DMS79 treated with DMSO at 0.1 percent for 48 hours (cell line): ENCODE measurements around the gene CPA2.

Experiments used
- DNase-seq: peaks from one replicate; lab custom pipeline; 2025; lab: John Stamatoyannopoulos, UW

Gene CPA2

DNA sequence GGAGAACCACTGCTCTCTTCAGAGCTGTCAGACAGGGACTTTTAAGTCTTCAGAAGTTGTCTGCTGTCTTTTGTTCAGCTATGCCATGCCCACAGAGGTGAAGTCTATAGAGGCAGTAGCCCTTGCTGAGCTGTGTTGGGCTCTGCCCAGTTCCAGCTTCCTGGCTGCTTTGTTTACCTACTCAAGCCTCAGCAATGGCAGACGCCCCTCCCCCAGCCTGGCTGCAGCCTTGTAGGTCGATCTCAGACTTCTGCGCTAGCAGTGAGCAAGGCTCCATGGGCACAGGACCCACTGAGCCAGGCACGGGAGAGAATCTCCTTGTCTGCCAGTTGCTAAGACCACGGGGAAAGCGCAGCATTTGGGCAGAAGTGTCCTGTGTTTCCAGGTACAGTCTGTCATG, 12.1 kb upstream of the CPA2 start:
- DNase-seq, result no peak

DNA sequence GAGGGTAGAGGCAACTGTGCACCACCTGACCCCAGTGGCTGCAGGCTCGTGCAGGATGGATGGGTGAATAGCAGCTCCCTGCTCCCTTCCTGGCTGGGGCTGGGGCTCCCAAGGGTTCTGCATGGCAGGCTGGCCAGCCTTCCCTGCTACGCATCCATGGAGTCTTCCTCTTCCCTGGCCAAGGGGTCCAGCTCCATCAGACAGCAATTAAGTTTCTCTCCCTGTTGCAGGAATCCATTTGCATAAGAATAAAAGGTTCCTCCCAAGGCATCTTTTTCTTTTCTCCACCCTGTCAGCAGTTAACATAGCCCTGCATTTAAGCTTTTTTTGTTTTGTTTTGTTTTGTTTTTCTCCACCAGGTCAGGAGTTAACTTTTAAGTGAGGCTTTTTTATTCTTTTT, 10.0 kb upstream of the CPA2 start:
- DNase-seq, result no peak

DNA sequence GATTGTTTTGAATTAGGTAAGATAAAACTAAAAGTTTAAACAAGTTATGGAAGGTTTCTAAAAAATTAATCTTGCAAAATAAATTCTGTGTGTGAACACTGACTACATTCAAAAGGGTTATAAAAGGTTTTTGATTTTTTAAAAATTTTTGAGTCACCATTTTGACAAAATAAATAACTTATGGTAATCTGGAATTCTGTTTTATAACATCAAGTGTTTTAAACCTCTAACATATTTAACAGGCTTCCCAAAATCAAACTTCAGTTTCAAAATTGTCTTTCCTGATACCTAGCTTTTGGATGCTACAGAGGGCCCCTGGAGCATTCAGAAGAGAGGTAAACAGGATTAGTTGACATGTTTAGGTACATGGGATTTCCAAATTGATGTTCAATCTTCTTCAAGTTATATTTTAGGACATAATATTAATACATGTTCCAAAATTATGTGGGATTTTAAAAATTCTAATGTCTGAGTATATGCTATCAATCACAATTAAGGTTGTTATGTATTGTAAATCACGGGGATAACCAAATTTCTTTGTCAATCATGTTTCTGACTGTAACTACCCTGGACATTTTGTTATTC, 8.1 kb upstream of the CPA2 start:
- no peak for DNase-seq

DNA sequence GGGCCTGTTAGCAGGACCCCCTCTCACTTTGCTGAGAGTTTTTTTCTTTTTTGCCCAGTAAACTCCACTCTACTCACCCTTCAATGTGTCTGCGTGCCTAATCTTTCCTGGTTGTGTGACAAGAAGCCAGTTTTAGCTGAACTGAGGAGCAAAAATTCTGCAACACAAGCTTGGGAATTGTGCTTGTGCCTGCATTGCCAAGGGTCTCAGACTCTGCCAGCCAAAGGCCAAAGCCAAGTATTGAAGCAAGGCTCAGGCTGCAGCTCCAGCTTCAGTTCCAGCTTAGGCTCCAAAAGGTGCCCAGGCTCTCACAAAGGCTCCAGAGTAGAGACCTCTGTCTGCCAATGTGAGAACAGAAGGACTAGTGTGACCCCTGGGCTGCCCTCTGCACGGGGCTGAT, 4.2 kb upstream of the CPA2 start:
- no peak for DNase-seq

DNA sequence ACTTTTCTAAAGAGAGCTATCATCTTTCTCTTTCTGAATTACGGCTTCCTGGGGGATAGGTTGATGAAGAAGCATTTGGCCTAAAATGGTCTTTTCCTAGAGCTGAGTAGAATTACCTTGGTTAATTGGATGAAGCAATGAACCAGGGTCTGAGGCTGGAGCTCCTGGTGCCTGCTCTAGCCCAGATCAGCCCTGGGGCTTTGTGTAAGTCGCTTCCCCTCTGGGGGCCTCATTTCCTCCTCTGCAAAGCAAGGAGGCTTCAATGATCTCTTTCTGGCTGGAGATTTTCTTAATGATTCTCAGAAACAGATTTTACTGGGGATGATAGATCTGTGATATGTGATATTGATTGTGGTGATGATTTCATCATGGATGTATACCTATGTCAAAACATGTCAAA, 3.5 kb upstream of the CPA2 start:
- no peak for DNase-seq

DNA sequence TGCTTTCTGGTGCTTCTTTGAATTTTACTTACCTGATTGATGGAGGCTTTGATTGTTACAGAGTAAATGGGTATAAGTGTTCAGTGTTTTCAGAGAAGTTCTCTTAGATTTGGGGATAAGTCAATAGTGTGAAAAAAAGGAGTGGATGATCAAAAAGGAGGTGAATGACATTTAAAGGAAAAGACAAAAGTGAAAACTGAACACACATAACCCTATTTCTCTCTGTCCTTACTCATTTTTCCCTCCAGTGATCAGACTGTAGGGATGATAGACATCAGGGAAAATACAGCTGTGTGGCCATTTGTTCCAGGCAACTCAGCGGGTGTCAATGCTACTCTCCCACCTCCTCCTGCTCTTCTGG, 278 bp downstream of the CPA2 start:
- no peak for DNase-seq

DNA sequence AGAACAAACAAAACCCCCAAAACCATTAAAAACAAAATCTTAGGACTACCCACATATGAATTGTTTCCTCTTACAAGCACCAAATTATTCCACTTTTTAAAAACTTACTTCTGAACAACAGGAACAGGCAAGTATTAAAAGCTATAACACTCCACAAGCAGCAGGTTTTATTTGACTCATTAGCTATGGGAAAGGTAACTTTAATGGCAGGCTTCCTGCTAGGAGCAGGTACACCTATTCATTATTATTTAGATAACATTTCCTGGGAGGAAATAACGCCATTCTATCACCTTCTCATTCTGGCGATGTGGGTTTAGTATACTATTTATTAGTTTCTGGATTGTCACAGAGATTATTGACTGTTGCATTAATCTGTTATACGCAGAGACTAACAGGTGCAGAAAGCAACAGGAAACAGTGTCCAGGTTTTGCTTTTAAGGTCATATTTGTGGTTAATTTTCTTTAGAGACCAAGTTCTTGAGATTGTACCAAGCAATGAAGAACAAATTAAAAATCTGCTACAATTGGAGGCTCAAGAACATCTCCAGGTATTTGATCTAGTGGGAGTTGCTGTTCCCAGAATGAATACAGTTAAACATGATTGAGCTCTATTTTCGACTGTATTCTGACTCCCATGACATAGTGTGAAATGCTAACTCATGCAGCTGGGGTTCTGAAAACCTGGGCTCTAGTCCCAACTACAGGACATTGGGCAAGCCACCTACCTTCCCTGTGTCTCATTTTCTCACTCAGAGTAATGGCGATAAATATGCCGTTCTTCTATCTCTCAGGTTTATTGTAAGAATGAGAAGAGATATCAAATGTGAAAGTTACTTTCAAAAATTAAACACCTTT, 2.0 kb downstream of the CPA2 start:
- DNase-seq, result no peak

DNA sequence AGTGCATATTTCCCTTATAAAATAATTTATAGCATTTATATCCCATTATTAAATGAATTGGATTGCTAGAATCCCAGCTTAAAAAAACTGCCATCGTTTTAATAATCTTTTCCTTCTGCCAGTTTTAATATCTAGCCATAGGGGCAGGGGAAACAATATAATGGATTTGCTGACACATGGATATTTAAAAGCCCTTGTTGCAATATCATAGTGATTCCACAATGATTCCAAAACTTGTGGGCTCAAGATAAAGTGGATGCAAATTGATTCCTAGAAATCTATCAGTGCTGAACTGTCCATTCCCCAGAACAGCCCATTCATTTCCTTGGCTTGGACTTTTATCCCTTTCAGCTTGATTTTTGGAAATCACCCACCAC, 2.6 kb downstream of the CPA2 start:
- DNase-seq, result no peak

DNA sequence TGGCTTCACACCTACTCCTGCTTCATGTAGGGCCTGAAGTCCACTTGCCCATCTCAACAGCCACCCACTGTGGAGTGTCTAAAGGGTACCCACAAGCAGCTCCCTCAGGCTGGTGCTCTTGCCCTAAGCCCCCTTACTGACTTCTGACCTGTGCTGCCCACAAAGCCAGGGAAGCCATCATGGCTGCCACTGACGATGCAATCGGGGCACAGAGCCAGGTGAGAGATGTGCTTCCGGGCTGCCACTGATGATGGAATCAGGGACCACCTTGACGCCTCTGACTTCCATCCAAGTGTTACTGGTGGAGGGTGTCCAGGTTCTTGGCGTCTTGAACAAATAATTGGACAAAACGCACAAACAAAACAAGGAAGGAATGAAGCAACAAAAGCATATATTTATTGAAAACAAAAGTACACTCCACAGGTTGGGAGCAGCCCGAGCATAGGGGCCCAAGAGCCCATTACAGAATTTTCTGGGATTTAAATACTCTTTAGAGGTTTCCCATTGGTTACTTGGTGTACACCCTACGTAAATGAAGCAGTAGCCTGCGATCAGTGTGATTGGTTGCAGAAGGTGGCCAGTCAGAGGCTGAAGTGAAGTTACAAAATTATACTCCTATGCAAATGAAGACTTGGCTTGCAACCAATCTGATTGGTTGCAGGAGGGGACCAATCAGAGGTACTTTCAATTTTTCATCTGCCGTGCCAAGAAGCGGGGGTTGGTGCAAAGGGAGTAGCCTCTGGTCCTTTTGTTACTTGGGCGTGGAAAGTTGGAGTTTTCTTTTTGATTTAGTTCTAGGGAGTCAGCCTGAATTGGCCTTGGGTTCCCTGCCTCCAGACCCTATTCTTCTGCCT, 4.5 kb downstream of the CPA2 start:
- peak; percentile 60 for DNase-seq

DNA sequence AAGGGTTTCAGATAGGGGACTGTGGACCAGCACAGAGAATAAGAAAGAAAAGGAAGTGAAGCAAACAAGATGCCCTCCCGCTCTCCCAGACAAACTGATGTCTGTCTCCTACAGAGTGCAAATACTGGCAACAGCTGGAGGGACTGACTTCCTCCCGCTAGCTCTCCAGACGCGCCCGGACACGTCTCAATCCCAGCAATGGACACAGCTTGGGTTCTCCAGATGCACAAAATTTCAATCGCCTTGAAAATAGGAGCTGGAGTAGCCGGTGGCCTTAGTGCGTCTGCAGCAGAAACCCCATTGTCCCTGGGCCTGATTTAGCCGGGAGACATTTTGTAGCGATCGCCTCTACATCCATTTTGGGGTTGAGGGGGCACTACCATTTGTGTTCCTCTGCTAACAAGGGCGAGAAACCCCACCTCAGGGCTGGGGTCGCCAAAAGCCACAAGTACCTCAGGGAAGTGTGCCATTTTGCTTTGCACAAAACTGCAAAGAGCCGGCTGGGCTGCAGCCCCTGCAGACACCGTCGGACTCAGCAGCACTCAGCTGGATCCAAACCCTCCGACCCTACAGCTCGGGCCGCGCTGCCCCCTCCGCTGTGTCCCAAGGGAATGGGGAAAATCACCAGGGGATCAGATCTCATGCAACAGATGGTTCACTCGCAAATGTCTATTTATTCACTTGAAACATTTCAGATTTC, 5.9 kb downstream of the CPA2 start:
- DNase-seq, result peak; percentile 86

DNA sequence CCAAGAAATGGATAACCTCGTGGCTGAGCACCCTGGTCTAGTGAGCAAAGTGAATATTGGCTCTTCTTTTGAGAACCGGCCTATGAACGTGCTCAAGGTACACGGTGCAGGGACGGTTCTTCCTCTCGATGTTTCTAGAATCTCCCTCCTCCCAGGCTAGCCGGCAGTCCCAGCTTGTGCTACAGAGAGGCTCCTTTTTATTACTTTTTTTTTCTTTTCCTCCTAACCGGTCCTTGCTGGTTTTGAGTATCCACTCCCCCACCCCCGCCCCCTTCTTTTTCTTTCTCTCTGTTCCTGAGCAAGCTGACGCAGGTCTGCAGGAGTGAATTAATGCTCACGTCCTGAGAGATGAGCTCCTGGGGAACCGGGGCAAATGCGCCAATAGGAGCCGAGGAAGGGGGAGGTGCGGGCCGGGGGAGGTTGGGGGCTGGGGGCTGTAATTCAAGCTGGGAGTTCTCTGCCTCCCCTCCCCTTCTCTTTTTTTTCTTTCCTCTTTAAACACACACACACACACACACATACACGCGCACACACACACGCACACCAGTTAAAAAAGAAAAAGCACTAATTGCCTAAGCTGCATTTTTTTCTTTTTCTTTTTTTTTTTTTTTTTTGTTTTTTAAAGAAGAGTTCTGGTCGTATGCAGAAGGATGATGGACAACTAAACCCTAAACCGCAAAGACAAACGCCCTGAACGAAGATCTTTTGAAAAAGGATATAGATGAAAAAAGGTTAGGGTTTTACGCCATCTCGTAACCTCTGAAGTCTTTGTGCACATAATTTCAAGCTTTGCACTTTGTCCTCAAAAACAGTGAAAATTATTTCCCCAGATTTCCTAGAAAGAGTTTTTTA, 6.6 kb downstream of the CPA2 start:
- peak; percentile 94 for DNase-seq

DNA sequence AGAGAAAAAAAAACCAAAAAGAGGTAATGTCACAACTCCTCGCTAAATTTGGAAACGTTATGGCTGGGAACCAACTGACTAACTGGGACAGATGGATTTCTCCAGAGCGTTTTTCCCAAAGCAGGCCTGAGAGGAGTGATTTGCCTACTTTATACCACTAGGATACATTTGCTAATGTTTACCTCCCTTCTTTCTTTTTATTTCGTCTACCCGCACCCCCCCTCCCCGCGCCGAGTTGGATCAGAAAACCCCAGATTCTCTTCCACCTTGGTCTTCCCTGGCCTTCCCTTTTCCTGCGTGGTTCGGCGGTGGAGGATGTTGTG, 7.2 kb downstream of the CPA2 start:
- peak; percentile 73 for DNase-seq

DNA sequence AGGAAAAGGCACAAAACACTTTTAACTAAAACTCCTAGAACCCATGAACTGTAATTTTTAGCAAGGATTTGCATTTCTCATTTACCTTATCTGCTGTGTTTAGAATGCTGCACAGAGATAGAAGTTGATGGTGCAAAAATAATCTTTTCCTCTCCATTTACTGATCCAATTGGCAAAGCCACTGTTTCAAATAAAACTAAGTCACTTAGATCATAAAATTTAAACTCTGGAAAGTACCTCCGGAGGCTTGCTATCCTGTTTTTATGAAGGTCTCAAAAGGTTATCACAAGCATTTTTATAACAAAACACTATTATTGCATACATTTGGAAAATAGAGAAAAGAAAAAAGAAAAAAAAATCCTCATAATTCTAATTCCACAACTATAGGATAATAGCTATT, 7.6 kb downstream of the CPA2 start:
- DNase-seq, result no peak

DNA sequence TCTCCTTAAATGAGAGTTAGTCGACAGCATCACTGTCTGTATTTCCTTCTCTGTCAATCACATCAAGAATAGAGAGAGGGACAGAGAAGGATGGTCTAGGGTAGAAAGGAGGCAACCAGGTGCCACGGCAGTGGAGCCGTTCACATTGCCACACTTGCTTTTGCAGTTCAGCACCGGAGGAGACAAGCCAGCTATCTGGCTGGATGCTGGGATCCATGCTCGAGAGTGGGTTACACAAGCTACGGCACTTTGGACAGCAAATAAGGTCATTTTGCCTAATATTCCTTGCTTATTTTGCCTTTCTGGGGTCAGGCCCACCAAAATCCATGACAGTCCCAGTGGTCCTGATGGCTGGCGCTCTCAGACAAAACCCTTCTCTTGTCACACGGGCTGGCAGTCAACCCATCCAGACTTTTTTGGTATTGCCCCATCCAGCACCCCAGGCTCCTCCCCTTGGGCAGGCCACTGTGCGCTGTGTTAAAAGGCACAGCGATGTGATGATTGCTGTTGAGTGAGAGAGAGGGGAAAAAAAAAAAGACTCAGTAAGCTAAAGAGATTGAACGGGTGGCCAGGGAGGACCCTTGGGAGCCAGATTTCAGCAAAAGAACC, 8.4 kb downstream of the CPA2 start:
- peak; percentile 63 for DNase-seq

DNA sequence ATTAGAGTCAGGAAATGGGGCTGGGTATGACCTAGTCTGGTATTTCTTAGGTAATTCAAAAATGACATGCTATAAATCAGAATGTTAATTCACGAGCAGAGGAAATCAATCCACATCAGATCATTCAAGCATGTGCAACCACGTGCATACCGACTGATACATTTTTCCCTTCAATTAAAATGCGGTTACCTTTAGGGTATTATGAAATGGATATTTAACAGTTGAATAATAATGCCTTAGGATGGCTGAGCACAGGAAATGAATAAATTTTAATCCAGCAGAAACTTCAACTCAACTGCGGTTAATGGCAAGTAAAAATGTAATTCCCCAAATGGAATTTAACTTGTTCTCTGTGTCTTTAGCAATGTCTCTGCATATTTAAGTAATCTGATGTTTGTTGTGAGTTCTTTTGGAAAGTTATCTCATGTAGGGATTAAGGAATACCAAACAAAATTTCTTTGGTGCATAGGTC, 9.2 kb downstream of the CPA2 start:
- DNase-seq, result peak; percentile 63

DNA sequence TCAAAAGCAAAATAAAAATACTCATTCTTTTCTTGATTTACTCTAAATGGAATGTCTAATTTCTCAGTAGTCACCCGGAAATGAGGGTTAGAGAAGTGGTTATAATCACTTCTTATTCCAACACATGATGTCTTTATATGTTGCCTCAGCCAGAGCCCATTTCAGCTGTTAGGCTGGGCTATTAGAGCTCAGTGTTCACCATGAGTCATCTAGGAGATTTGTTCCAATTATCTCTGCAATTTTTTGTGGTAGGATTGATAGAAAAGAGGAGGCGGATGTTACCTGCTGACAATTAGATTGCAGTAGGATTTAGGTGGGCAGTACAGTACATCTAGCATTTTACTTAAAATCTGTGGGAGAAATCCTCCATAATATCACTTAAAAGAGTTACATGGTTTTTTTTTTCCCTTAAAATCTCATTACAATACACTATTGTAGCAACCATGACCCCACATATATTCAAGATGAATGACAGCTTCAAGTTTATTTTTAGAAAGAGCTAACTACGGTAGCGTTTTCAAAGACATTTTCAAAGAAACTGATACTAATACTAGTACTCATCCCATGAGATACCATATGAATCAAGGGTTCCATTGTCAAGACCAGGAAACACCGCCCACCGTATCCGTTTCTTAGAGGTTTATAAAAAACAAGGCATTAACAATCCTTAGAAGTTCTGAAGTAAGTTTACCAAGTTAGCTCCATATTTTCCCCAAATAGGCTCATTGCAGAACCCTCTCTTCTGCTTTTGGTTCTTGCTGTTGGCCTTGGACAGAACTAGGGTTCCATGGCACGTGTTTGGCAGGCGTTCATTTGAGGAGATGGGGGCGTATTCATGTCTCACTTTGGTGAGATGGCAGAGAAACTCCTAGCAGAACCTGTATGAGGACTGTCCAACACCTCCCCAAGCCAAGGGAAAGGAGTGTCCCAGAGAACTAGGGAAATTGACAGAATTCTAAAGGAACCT, 10.4 kb downstream of the CPA2 start:
- DNase-seq, result no peak

DNA sequence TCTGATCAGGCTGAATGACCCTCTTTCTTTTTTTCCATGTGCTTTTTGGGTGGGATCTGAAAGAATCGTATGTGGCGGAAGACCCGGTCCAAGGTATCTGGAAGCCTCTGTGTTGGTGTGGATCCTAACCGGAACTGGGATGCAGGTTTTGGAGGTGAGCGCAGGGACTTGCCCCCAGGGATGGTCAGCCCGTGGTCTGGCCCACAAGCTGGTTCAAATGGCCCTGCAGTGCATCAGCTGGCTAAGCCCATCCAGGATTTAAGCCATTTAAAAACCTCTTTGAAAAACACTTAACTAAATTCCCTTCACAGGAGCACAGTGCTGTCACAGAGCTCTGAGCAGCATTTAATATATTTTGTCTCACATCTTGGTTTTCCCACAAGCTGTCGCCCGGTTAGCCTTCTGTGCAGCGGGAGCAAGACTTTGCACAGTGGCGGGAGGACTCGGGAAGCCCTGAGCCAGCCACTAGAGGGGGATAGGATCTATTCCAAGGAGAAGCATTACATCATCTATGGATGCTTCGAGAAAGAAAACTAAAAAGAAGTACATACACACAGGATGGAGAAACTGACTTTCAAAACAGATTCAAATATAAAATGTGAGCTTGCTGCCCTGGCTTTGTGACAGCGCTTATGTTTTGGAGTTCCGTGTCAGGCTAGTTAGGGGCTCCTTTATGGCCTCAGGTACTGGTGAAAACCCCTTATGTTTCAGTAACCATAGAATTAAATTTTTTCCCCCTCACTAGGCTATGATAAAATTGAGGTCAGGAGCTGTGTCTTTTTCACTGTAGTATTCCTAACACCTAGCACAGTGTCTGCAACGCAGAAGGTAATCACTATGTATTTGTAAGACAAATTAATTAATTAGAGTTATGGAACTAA, 11.3 kb downstream of the CPA2 start:
- no peak for DNase-seq

DNA sequence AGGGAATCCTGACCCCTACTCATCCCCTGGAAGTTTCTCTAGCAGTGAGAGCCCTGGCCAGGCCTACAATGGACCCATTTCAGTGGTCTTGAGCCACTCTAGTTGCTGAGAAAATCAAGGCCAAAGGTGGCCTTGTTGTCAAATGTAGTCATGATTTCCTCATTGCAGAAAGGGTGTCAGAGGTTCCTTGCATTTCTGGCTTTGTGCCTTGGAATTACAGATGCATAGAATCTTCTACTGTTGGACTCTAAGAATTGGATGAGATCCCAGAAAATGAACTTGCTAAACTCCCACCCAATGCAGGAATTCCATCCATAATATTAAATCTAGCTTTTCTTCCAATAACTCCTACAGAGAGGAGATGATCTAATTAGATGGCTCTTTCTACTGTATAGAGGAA, 12.2 kb downstream of the CPA2 start:
- no peak for DNase-seq

DNA sequence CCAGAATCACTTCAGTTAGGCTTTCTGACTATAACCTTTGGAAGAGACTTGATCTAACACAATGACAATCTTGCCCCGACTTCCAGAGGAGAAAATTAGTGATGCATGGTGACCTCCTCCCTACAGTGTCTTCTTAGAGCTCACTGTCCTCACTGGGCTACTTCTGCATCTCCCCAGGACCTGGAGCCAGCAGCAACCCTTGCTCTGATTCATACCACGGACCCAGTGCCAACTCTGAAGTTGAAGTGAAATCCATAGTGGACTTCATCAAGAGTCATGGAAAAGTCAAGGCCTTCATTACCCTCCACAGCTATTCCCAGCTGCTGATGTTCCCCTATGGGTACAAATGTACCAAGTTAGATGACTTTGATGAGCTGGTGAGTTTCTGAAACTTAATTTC, 12.6 kb downstream of the CPA2 start:
- DNase-seq, result no peak
